ENCODE measurements around the gene PTPA. TPM values are rescaled to one million over a fixed set of nuclear protein-coding genes. Genes with fewer than 3 reads are reported as not detected.

Gene PTPA
- total and polyA plus RNA-seq, 2 donors (not counting 3 experiments of a cell fraction or from before 2014, with no cell fraction given): 97.7 to 121 TPM

- no peaks in the 10 kb centered on the region for H3K36me3 ChIP-seq (ENCODE audit: control insufficient read depth in 2 of 2, extremely low read depth in 1 of 2, insufficient read depth in 2 of 2, low read length in 2 of 2)
- dilution Hi-C loops (cut with MboI; ENCODE audit: extremely low pct_ligation_motif_present, low sequenced_read_pairs): no loop called here
- no peak overlapping the region for H2AFZ ChIP-seq (ENCODE audit: low read depth, low read length)
- no peak overlapping the region for H3K4me3 ChIP-seq (replicated peaks in 1 of 3; ENCODE audit: insufficient read depth in 1 of 3, low read depth in 1 of 3, low read length in 3 of 3)
- intact Hi-C loops (cut with micrococcal nuclease): no loop called here
- no peak overlapping the region for H3K9ac ChIP-seq (replicated peaks; ENCODE audit: extremely low read depth, insufficient read depth, low read length)
- H3K27me3 ChIP-seq (ENCODE audit: control insufficient read depth in 2 of 2, insufficient read depth in 2 of 2, low read length in 2 of 2): peaks cover 0 to 4% of the 10 kb centered on the region in 2 experiments
- no TSS peak for BruUV-seq (replicated peaks)
- no peak overlapping the region for H3K4me2 ChIP-seq (ENCODE audit: insufficient read depth, low read length)
- H4K20me1 ChIP-seq (replicated peaks; ENCODE audit: control insufficient read depth, extremely low read depth, insufficient read depth, low read length): no peaks in the 10 kb centered on the region
- no peaks in the 10 kb centered on the region for H3K9me1 ChIP-seq (replicated peaks; ENCODE audit: control insufficient read depth, extremely low read depth, insufficient read depth, low read length)
- no peak overlapping the region for H3K27ac ChIP-seq (ENCODE audit: insufficient read depth, low read depth, low read length)
- FAIRE-seq (no peak), DNase-seq (ENCODE audit: low read depth, low spot score) (no peak)
- no peaks in the 10 kb centered on the region for H3K9me3 ChIP-seq (replicated peaks; ENCODE audit: control insufficient read depth, insufficient read depth, low read length)
- no peaks in the 10 kb centered on the region for H3K79me2 ChIP-seq (ENCODE audit: control insufficient read depth, insufficient read depth, low read length)
- ChIA-PET CTCF (no interaction called here), POLR2A (interaction anchor here (0.7 kb wide), 1 partner anchor 10 kb away, joined by 3 read pairs; no protein-coding TSS in a partner anchor)
- no peak for TF ChIP-seq MYC (IDR thresholded peaks at IDR 0.05; ENCODE audit: low read depth, low read length)
- TF ChIP-seq, protein P1, sequence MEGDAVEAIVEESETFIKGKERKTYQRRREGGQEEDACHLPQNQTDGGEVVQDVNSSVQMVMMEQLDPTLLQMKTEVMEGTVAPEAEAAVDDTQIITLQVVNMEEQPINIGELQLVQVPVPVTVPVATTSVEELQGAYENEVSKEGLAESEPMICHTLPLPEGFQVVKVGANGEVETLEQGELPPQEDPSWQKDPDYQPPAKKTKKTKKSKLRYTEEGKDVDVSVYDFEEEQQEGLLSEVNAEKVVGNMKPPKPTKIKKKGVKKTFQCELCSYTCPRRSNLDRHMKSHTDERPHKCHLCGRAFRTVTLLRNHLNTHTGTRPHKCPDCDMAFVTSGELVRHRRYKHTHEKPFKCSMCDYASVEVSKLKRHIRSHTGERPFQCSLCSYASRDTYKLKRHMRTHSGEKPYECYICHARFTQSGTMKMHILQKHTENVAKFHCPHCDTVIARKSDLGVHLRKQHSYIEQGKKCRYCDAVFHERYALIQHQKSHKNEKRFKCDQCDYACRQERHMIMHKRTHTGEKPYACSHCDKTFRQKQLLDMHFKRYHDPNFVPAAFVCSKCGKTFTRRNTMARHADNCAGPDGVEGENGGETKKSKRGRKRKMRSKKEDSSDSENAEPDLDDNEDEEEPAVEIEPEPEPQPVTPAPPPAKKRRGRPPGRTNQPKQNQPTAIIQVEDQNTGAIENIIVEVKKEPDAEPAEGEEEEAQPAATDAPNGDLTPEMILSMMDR (IDR thresholded peaks at IDR 0.05; ENCODE audit: extremely low read depth in 1 of 2, insufficient read depth in 1 of 2, low read depth in 1 of 2, low read length in 2 of 2): no peak
- no peak for TF ChIP-seq GATA2 (IDR thresholded peaks at IDR 0.05; ENCODE audit: insufficient read depth, insufficient read length, low read depth, low read length)
- peaks cover 6% of the 10 kb centered on the region for H3K4me1 ChIP-seq (ENCODE audit: control insufficient read depth, extremely low read depth, insufficient read depth, low read length)
Observed at GRCh38 chr9:129194221-129194620, 83.0 kb downstream of the PTPA start.

DNA sequence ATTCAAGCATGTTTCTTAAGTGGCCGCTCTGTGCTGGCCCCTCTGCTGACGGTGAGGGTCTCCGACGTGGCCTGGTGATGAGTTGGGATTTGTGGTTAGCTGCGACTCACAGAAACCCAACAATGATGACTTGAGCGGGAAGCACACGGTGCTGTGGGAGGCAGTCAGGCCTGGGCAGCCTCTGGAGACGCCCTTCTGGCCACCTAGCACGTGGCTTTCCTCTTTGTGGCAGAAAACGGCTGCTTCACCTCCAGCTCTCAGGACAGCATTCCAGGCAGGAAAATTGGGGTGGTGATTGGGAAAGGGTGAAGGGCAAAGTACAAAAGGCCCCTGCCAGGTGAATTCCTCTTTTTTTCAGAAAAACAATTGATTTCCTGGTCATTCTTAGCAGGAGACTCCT lies 84.4 kb downstream of the PTPA start:
- Histone ChIP-seq H3K27ac (ENCODE audit: insufficient read depth, low read depth, low read length) (no peak overlapping the region), H3K4me2 (ENCODE audit: insufficient read depth, low read length) (no peak overlapping the region), H3K27me3 (ENCODE audit: control insufficient read depth in 2 of 2, insufficient read depth in 2 of 2, low read length in 2 of 2) (peaks cover 0 to 4% of the 10 kb centered on the region in 2 experiments), H3K4me3 (replicated peaks in 1 of 3; ENCODE audit: insufficient read depth in 1 of 3, low read depth in 1 of 3, low read length in 3 of 3) (no peak overlapping the region), H3K9me1 (replicated peaks; ENCODE audit: control insufficient read depth, extremely low read depth, insufficient read depth, low read length) (no peaks in the 10 kb centered on the region), H3K4me1 (ENCODE audit: control insufficient read depth, extremely low read depth, insufficient read depth, low read length) (peaks cover 6% of the 10 kb centered on the region), H4K20me1 (replicated peaks; ENCODE audit: control insufficient read depth, extremely low read depth, insufficient read depth, low read length) (no peaks in the 10 kb centered on the region), H3K9ac (replicated peaks; ENCODE audit: extremely low read depth, insufficient read depth, low read length) (no peak overlapping the region), H3K79me2 (ENCODE audit: control insufficient read depth, insufficient read depth, low read length) (no peaks in the 10 kb centered on the region), H2AFZ (ENCODE audit: low read depth, low read length) (no peak overlapping the region), H3K9me3 (replicated peaks; ENCODE audit: control insufficient read depth, insufficient read depth, low read length) (no peaks in the 10 kb centered on the region), H3K36me3 (ENCODE audit: control insufficient read depth in 2 of 2, extremely low read depth in 1 of 2, insufficient read depth in 2 of 2, low read length in 2 of 2) (no peaks in the 10 kb centered on the region)
- FAIRE-seq (no peak), DNase-seq (ENCODE audit: low read depth, low spot score) (no peak)
- ChIA-PET POLR2A (no interaction called here), CTCF (interaction anchor here (1.0 to 1.4 kb wide), 2 partner anchors 11 to 53 kb away, joined by 3 to 9 read pairs; no protein-coding TSS in a partner anchor)
- no peak for TF ChIP-seq FOS (IDR thresholded peaks at IDR 0.05; ENCODE audit: borderline replicate concordance, insufficient read depth, low read length)
- no peak for TF ChIP-seq POLR2A (IDR thresholded peaks at IDR 0.05; ENCODE audit: low read depth, low read length)
- no peak for TF ChIP-seq MYC (IDR thresholded peaks at IDR 0.05; ENCODE audit: low read depth, low read length)
- TF ChIP-seq MAX (IDR thresholded peaks at IDR 0.05; ENCODE audit: insufficient read depth, insufficient read length): no peak
- TF ChIP-seq, protein P1 (IDR thresholded peaks at IDR 0.05; ENCODE audit: extremely low read depth in 1 of 2, insufficient read depth in 1 of 2, low read depth in 1 of 2, low read length in 2 of 2): no peak
- TF ChIP-seq POLR2AphosphoS5 (IDR thresholded peaks at IDR 0.05; ENCODE audit: insufficient read depth, low read depth, low read length): no peak
- no peak for TF ChIP-seq JUN (IDR thresholded peaks at IDR 0.05; ENCODE audit: borderline replicate concordance, insufficient read depth, insufficient read length, low read depth)
- TF ChIP-seq EZH2 (IDR thresholded peaks at IDR 0.05; ENCODE audit: borderline replicate concordance, low read depth, low read length, severe bottlenecking): no peak
- no peak for TF ChIP-seq GATA2 (IDR thresholded peaks at IDR 0.05; ENCODE audit: insufficient read depth, insufficient read length, low read depth, low read length)
- BruUV-seq (replicated peaks): no TSS peak
- dilution Hi-C loops (cut with MboI; ENCODE audit: extremely low pct_ligation_motif_present, low sequenced_read_pairs) (no loop called here), intact Hi-C loops (cut with micrococcal nuclease) (no loop called here)

Measured in endothelial cell of umbilical vein (primary cell).